ENCODE results near the gene WWOX.

Gene WWOX

GRCh38 chr16:78407191-78407590 is 307.7 kb downstream of the WWOX start:
- DNase-seq, result no peak

DNA sequence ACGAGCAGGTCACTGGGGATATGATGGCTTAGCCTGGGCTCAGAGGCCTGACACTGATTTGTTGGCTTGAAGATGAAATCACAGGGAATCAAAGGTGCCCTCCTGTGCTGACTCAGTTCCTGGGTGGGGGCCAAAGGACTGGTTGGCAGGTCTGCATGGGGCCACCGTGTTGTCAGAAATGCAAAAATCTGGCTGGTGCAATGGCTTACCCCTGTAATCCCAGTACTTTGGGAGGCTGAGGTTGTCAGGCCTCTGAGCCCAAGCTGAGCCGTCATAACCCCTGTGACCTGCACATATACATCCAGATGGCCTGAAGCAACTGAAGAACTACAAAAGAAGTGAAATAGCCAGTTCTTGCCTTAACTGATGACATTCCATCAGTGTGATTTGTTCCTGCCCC is 314.2 kb downstream of the WWOX start:
- DNase-seq, result no peak

DNA sequence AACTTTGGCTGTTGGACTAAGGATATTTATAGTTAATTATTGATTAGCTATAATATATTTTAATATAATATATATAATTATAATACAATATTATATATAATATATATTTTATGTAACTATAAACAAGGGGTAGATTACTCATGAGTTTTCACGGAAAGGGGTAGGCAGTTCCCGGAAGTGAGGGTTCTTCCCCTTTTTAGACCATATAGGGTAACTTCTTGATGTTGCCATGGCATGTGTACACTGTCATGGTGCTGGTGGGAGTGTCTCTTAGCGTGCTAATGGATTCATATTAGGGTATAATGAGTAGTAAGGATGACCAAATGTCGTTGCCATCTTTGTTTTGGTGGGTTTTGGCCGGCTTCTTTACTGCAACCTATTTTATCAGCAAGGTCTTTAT is 315.6 kb downstream of the WWOX start:
- no peak for DNase-seq

DNA sequence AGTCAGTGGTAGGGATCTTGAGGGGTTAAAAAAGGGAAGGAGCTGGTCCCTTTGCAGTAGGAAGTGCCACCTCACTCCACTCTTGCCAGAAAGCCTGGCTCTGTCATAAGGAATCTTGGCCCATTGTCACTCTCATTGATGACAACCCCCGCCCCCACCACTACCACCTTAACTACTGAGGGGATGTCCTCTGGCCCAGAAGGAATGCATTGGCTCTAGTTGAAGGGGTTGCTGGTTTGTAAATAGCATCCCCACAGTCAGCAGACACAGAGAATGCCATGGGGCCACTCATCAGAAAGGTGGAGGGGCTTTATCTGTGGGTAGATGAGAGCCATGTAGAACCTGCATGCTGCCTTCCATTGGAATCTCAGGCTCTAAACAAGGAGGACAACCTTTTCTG is 316.2 kb downstream of the WWOX start:
- DNase-seq, result no peak

DNA sequence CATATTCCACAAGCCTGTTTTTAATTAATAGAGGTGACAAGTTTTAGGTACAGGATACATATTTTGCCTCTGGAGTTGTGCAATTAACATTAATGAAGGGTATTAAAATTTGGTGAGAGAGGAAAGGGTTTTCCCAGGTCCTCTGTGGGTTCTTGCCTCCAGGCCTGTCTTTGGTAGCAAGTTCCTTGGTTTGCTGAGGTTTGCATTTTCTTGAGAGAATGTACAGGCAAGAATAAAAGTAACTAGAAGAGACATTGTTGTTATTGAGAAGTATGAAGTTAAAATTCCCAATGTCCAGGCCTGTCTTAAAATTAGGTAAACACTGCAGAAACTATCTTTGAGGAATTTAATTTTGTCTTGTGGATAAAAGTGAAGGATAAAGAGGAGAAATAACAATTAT is 316.9 kb downstream of the WWOX start:
- DNase-seq, result no peak

DNA sequence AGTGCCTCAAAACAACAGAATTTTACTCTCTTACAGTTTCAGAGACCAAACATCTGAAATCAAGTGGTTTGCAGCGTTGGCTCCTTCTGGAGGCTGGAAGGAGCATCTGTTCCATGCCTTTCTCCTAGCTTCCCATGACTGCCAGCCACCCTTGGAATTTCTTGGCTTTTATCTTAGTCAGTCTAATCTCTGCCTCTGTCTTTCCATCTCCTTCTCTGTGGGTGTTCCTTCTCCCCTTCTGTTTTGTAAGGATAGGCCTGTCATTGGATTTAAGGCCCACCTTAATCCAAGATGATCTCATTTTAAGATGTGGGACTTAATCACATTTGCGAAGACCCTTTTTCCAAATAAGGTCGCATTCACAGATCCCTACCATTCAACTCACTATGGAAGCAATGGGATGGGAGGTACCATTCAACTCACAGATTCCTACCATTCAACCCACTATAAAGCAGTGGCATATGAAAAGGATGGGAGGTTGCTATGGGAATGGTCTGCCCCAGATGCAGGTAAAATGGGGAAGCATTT is 321.8 kb downstream of the WWOX start:
- DNase-seq, result no peak

DNA sequence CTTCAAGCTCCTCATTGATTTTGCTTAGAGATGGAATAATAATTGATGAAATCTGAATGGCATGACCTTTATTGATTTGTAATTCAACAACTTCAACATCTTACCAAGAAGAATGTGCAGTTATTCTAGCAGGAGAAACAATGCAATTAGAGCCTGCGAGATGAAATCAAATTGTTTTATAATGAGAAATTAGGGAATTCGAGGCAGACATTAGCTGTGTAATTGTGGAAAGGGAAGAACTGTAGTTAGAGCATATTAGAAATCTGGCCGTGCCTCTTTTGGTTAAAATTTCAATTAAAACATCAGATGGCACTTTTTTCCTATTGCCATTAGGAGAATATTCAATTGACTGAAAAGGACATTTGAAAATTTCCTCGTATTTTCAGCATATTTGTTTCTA is 325.8 kb downstream of the WWOX start:
- no peak for DNase-seq

- DNase-seq, result no peak
Measured at GRCh38 chr16:78425891-78426510, 326.5 kb downstream of the WWOX start.

GRCh38 chr16:78428193-78428592 is 328.7 kb downstream of the WWOX start:
- DNase-seq, result no peak

GRCh38 chr16:78430281-78430680 is 330.8 kb downstream of the WWOX start:
- no peak for DNase-seq

GRCh38 chr16:78431004-78431670 is 331.7 kb downstream of the WWOX start:
- no peak for DNase-seq

DNA sequence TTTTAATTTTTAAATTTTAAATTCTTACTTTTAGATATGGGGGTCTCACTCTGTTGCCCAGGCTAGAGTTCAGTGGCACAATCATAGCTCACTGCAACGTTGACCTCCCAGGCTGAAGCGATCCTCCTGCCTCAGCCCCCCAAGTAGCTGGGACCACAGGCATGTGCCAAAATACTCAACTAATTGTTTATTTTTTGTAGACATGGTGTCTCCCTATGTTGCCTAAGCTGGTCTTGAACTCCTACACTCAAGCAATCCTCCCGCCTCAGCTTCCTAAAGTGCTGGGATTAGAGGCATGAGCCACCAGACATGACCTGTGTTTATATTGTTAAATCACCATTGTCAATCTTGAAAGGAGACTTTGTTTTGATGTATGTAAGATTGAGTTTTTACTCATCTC is 332.2 kb downstream of the WWOX start:
- DNase-seq, result no peak

DNA sequence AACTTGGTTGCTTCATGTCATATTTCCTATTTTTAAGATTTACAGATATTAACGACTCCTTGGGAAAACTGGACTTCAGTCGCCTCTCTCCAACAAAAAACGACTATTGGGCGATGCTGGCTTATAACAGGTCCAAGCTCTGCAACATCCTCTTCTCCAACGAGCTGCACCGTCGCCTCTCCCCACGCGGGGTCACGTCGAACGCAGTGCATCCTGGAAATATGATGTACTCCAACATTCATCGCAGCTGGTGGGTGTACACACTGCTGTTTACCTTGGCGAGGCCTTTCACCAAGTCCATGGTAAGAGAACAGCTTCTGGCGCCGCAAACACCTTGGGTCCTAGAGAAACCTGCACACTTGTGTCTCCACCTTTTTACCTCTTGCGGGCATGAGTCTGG is 333.0 kb downstream of the WWOX start:
- DNase-seq, result no peak

DNA sequence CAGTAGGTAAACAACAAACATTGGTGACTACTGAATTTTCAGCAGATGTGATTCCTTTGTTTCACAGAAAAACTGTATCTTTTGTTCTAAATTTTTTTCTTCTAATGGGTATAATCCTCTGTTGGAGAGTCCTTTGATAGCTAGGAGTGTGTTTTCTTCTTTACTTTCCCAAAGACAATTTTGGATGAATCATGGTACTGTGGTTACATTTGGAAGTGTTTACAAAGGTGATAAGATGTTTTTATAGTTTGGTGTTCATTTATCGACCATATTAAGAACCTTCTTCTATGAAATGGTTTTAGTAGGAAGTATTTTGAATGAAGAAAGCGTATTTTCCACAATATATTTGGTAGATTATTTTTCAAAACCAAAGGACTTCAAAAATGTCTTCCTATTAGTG is 333.7 kb downstream of the WWOX start:
- DNase-seq, result no peak

GRCh38 chr16:78434401-78434800 is 334.9 kb downstream of the WWOX start:
- DNase-seq, result no peak

DNA sequence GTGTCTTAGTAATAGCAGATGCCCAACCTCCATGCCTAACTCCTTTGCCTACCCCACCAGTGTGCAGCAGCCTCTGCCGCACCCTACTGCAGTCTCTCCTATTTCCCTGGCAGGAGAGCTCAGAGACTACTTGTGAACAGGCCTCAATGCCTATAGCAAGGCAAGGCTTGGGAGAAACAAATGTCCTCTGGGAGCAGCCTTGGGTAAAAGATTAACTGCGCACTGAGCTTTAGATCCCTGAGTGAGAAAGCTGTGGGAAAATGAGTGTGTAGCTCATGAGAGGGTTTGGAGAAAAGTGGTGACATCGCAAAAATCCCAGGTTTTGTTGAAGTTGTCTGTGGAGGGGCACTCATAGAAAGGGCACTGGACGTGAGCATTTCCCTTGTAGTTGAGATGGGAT is 335.8 kb downstream of the WWOX start:
- no peak for DNase-seq

- no peak for DNase-seq
Measured at GRCh38 chr16:78436023-78436422, 336.6 kb downstream of the WWOX start.

GRCh38 chr16:78436846-78437245 is 337.4 kb downstream of the WWOX start:
- DNase-seq, result no peak

DNA sequence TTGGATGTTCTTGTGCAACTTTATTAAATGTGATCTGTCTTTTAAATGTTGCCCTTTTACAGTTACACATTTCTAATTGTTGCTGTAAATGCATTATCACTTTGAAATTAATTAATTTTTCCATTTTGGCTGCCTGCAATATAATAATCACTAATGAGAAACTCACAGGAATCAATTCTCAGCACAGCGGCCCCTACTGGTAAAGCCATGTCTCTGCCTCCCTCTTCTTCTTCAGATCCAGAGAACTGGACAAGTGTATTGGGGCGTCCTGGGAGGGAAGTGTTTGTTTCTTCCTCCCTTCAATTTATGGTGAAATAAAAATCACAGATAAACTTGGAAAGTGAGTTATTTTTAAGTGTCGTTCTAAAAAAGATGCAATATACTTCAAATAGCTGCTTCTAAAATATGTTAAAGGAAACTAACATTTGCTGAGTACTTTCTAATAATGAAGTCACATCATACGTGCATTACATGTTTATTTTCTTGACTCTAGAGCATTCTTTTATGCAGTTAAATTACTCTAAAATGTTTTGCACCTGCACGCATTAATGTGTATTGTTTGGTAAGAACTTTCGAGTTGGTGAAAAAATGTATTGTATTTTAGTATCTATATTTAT is 338.0 kb downstream of the WWOX start:
- no peak for DNase-seq

DNA sequence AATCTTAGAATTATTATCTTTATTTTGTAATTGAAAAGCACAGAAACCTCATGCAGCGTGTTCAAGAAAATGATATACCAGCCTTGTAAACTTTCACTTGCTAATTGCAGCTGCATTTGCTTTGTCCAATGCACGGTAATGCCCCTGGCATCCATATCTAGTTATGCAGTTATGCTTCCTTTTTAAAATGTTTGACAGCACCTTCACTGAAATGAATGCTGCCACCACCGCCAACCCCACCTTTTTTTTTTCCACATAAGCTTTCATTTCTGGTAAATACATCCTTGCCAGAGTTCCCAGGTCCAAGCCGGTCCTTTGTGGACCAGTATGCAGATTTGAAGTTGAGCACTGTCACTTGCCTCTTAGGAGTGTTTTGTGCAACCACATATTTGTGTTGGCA is 338.8 kb downstream of the WWOX start:
- DNase-seq, result no peak

DNA sequence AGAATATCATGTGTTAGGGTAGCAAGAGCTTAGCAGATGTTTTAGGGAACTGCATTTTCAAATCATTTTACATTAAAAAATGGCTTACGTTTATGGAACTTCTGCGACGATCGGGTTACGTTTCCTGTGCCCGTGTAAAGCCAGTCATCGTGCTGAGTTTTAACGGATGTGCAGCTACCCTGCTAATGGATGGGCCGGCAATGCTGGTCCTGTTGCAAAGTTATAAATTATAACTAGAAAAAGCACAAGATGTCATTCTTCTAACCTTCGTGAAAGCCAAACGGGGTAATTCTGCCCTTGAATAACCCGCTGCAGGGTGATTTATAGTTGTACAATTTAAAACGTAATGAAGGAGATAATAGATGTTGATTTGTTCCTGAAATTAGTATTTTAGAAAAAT is 339.2 kb downstream of the WWOX start:
- no peak for DNase-seq

DNA sequence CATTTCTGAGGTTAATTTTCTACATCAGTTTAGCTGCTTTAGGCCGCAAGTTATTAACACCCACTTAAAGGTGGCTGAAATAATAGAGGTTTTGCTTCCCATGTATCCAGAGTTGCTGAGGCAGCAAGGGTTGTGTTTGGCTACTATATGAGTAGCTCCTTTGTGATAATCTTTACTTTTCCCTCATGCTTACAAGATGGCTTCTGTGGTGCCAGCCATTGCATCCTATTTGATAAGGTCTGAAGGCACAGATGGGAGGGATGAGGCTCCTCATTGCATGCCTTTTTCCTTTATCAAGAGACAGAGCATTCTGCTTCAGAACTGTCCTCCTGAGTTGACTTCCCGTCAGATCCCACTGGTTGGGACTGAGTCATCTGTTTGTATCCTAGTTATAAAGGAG is 340.2 kb downstream of the WWOX start:
- no peak for DNase-seq

DNA sequence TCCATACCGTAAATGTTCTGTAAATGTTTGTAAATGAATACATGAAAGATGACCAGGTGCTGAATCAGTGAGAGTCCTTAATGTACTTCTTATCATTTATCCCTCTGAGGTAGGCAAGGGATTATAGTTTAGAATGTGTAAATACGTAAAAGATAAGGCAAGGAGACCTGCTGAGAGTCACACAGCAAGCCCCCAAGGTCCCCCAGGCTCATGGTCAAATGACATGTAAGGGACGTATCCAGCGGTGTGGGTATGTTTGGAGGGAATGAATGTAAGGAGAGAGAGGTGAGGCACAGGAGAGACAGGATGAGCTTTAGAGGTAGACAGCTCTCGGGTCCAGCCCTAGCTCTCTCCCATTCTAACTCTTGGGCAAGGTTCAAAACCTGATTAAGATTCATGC is 341.8 kb downstream of the WWOX start:
- no peak for DNase-seq

DNA sequence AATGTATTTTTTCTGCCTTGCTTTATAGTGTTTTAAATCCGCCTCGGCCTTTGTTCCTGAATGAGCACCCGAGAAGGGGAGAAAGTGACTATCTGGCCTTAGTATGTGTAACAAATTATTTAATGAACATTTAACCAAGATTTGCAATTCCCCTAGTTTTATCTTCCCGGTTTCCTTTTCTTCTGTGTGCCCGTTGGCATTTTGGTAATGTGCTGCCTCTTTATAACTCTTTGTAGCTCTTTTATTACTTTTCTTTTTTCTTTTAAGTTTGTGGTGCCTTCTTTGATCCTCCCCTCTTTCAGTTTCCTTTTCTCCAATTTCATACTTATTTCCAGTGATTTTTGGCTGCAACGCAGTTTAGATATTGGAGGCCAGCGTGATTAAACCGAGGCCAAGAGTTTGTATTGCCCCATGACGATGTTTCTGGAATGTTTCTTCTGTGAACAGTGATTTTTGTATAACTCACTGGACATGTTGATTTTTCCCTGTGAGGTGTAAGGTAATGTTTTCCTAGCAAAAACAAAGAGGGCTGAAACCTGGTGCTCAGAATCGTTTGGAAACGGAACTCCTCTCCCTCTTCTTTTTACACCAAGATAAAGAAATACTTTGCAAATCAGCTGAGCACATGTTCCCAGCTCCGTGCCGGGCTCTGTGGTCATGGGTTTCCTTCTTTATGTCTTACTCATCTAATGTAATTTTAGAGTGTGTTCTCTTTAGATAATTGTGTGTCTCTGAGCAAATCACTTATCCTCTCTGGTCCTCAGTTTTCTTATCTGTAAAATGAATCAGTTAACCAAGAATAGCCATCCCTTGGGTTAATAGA is 344.3 kb downstream of the WWOX start:
- DNase-seq, result no peak
